Measurements from ENCODE around the gene IMPG2. TPM values are rescaled to one million over a fixed set of nuclear protein-coding genes. Genes with fewer than 3 reads are reported as not detected.

The IMPG2 gene
- total RNA-seq, 2 experiments from 2014 or later = 0.03 TPM; not detected in 1

GRCh38 chr3:101278727-101279126, 41.6 kb downstream of the IMPG2 start:
- Histone ChIP-seq H3K36me3 (ENCODE audit: insufficient read depth, low read length) (no peaks in the 10 kb centered on the region), H4K20me1 (ENCODE audit: insufficient read depth, low read length) (no peaks in the 10 kb centered on the region), H2AFZ (ENCODE audit: low read length) (no peak overlapping the region), H3K4me2 (ENCODE audit: low read length) (no peak overlapping the region), H3K4me1 (ENCODE audit: insufficient read depth, low read length, poor library complexity, severe bottlenecking) (no peaks in the 10 kb centered on the region), H3K27ac (ENCODE audit: low read depth, low read length, poor library complexity, severe bottlenecking) (no peak overlapping the region), H3K9me3 (ENCODE audit: low read length) (no peaks in the 10 kb centered on the region), H3K4me3 (ENCODE audit: low read depth, low read length, poor library complexity, severe bottlenecking) (no peak overlapping the region), H3K79me2 (ENCODE audit: insufficient read depth, low read depth, low read length) (no peaks in the 10 kb centered on the region), H3K9me2 (ENCODE audit: insufficient read depth, low read length) (no peaks in the 10 kb centered on the region)
- no TSS peak for BruUV-seq (replicated peaks)
- no peak for TF ChIP-seq EZH2phosphoT487 (IDR thresholded peaks at IDR 0.05; ENCODE audit: borderline replicate concordance, low read depth, low read length)
- TF ChIP-seq, protein P1, sequence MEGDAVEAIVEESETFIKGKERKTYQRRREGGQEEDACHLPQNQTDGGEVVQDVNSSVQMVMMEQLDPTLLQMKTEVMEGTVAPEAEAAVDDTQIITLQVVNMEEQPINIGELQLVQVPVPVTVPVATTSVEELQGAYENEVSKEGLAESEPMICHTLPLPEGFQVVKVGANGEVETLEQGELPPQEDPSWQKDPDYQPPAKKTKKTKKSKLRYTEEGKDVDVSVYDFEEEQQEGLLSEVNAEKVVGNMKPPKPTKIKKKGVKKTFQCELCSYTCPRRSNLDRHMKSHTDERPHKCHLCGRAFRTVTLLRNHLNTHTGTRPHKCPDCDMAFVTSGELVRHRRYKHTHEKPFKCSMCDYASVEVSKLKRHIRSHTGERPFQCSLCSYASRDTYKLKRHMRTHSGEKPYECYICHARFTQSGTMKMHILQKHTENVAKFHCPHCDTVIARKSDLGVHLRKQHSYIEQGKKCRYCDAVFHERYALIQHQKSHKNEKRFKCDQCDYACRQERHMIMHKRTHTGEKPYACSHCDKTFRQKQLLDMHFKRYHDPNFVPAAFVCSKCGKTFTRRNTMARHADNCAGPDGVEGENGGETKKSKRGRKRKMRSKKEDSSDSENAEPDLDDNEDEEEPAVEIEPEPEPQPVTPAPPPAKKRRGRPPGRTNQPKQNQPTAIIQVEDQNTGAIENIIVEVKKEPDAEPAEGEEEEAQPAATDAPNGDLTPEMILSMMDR (conservative IDR thresholded peaks at IDR 0.05; ENCODE audit: low read length) = no peak
- intact Hi-C loops (cut with micrococcal nuclease; ENCODE audit: unreplicated experiment) = no loop called here
- CTCF ChIA-PET (ENCODE audit: unreplicated experiment) = no interaction called here
- POLR2A ChIA-PET = interaction anchor here (0.7 to 1.1 kb wide), 3 partner anchors 43 to 567 kb away, joined by 4 read pairs; no protein-coding TSS in a partner anchor
- DNase-seq (ENCODE audit: low spot score) = no peak

GRCh38 chr3:101273608-101274007, 46.8 kb downstream of the IMPG2 start:
- intact Hi-C loops (cut with micrococcal nuclease; ENCODE audit: unreplicated experiment) = no loop called here
- BruUV-seq (replicated peaks) = no TSS peak
- POLR2A ChIA-PET = no interaction called here
- Histone ChIP-seq H3K4me2 (ENCODE audit: low read length) (no peak overlapping the region), H3K9me3 (ENCODE audit: low read length) (no peaks in the 10 kb centered on the region), H3K79me2 (ENCODE audit: insufficient read depth, low read depth, low read length) (no peaks in the 10 kb centered on the region), H2AFZ (ENCODE audit: low read length) (no peak overlapping the region), H3K4me3 (ENCODE audit: low read depth, low read length, poor library complexity, severe bottlenecking) (no peak overlapping the region), H3K36me3 (ENCODE audit: insufficient read depth, low read length) (no peaks in the 10 kb centered on the region), H3K4me1 (ENCODE audit: insufficient read depth, low read length, poor library complexity, severe bottlenecking) (no peaks in the 10 kb centered on the region), H3K9me2 (ENCODE audit: insufficient read depth, low read length) (no peaks in the 10 kb centered on the region), H4K20me1 (ENCODE audit: insufficient read depth, low read length) (no peaks in the 10 kb centered on the region), H3K27ac (ENCODE audit: low read depth, low read length, poor library complexity, severe bottlenecking) (no peak overlapping the region)
- no peak for DNase-seq (ENCODE audit: low spot score)
- no peak for TF ChIP-seq EZH2phosphoT487 (IDR thresholded peaks at IDR 0.05; ENCODE audit: borderline replicate concordance, low read depth, low read length)
- TF ChIP-seq, protein P1 (conservative IDR thresholded peaks at IDR 0.05; ENCODE audit: low read length) = no peak
- CTCF ChIA-PET (ENCODE audit: unreplicated experiment) = no interaction called here

DNA sequence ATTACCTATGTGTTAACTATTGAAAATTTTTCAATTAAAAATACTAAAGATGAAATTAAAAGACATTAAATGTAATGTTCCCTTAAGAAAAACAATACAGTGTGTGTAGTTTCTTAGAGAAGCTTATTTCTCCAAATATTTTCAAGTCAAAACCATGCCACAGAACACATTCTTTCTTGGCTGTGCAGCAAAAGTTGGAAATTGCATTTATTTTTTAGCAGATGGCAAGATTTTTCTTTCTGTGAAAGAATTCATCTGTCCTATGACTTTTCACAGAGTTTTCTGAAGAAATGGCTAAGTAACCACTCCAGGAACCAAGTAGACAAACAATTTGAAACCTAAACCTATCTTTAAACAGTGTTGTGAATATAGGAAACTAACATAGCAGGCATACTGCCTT, 47.2 kb downstream of the IMPG2 start:
- Histone ChIP-seq H2AFZ (ENCODE audit: low read length) (no peak overlapping the region), H3K4me3 (ENCODE audit: low read depth, low read length, poor library complexity, severe bottlenecking) (no peak overlapping the region), H4K20me1 (ENCODE audit: insufficient read depth, low read length) (no peaks in the 10 kb centered on the region), H3K79me2 (ENCODE audit: insufficient read depth, low read depth, low read length) (no peaks in the 10 kb centered on the region), H3K9me2 (ENCODE audit: insufficient read depth, low read length) (no peaks in the 10 kb centered on the region), H3K4me2 (ENCODE audit: low read length) (no peak overlapping the region), H3K9me3 (ENCODE audit: low read length) (no peaks in the 10 kb centered on the region), H3K27ac (ENCODE audit: low read depth, low read length, poor library complexity, severe bottlenecking) (no peak overlapping the region), H3K36me3 (ENCODE audit: insufficient read depth, low read length) (no peaks in the 10 kb centered on the region), H3K4me1 (ENCODE audit: insufficient read depth, low read length, poor library complexity, severe bottlenecking) (no peaks in the 10 kb centered on the region)
- CTCF ChIA-PET (ENCODE audit: unreplicated experiment) = no interaction called here
- POLR2A ChIA-PET = no interaction called here
- DNase-seq (ENCODE audit: low spot score) = no peak
- BruUV-seq (replicated peaks) = no TSS peak
- no peak for TF ChIP-seq EZH2phosphoT487 (IDR thresholded peaks at IDR 0.05; ENCODE audit: borderline replicate concordance, low read depth, low read length)
- TF ChIP-seq, protein P1 (conservative IDR thresholded peaks at IDR 0.05; ENCODE audit: low read length) = no peak
- intact Hi-C loops (cut with micrococcal nuclease; ENCODE audit: unreplicated experiment) = no loop called here

Data from OCI-LY7 (cell line).